Measurements from ENCODE around the gene GCLC. TPM values are rescaled to one million over a fixed set of nuclear protein-coding genes. Genes with fewer than 3 reads are reported as not detected.
"Not testable (repeated sequence)": the region's sequence is repeated elsewhere in the genome, so short reads cannot be mapped to it uniquely, and the experiment has no call there.

GCLC gene
- polyA plus RNA-seq, 1 donor (not counting 4 experiments of a cell fraction or from before 2014, with no cell fraction given): 73.2 TPM

GRCh38 chr6:53551681-53552080 lies 6.8 kb upstream of the GCLC start:
- H3K36me3 ChIP-seq (ENCODE audit: control insufficient read depth in 2 of 2, extremely low read depth in 1 of 2, insufficient read depth in 2 of 2, low read length in 2 of 2); FAIRE-seq; H3K9me3 ChIP-seq (ENCODE audit: control insufficient read depth, low read depth, low read length); H2AFZ ChIP-seq (ENCODE audit: control insufficient read depth, low read length); H3K9me1 ChIP-seq (ENCODE audit: control insufficient read depth, extremely low read depth, insufficient read depth, low read length); H3K27ac ChIP-seq (ENCODE audit: control insufficient read depth, insufficient read depth, low read length); H4K20me1 ChIP-seq (ENCODE audit: control insufficient read depth, extremely low read depth, insufficient read depth, low read length); H3K79me2 ChIP-seq (ENCODE audit: control insufficient read depth, insufficient read depth, low read length); H3K27me3 ChIP-seq (ENCODE audit: control insufficient read depth, extremely low read depth, insufficient read depth, low read length); H3K4me2 ChIP-seq (ENCODE audit: control insufficient read depth, extremely low read depth, insufficient read depth, low read depth, low read length); dilution Hi-C loops (cut with MboI; ENCODE audit: extremely low pct_ligation_motif_present, low sequenced_read_pairs); DNase-seq (ENCODE audit: low read depth, low spot score); H3K4me3 ChIP-seq (ENCODE audit: control insufficient read depth in 2 of 3, extremely low read depth in 1 of 3, insufficient read depth in 2 of 3, low read depth in 1 of 3, low read length in 3 of 3); H3K9ac ChIP-seq (ENCODE audit: control insufficient read depth, extremely low read depth, insufficient read depth, low read length): not testable (repeated sequence)
- peaks cover 12% of the 10 kb centered on the region for H3K4me1 ChIP-seq (ENCODE audit: control insufficient read depth, extremely low read depth, insufficient read depth, low read length)

GRCh38 chr6:53547811-53548496 lies 3.1 kb upstream of the GCLC start:
- Histone ChIP-seq H2AFZ (ENCODE audit: control insufficient read depth, low read length) (peak overlapping the region; percentile 97), H3K79me2 (ENCODE audit: control insufficient read depth, insufficient read depth, low read length) (peaks cover 15% of the 10 kb centered on the region), H3K4me1 (ENCODE audit: control insufficient read depth, extremely low read depth, insufficient read depth, low read length) (peaks cover 28% of the 10 kb centered on the region), H3K9me3 (ENCODE audit: control insufficient read depth, low read depth, low read length) (no peaks in the 10 kb centered on the region), H3K4me3 (ENCODE audit: control insufficient read depth in 2 of 3, extremely low read depth in 1 of 3, insufficient read depth in 2 of 3, low read depth in 1 of 3, low read length in 3 of 3) (peak overlapping the region; percentile 40 to 98 (median 89)), H3K27ac (ENCODE audit: control insufficient read depth, insufficient read depth, low read length) (peak overlapping the region; percentile 92), H3K27me3 (ENCODE audit: control insufficient read depth, extremely low read depth, insufficient read depth, low read length) (no peaks in the 10 kb centered on the region), H3K9ac (ENCODE audit: control insufficient read depth, extremely low read depth, insufficient read depth, low read length) (peak overlapping the region; percentile 89), H3K9me1 (ENCODE audit: control insufficient read depth, extremely low read depth, insufficient read depth, low read length) (no peaks in the 10 kb centered on the region), H3K4me2 (ENCODE audit: control insufficient read depth, extremely low read depth, insufficient read depth, low read depth, low read length) (peak overlapping the region; percentile 99), H3K36me3 (ENCODE audit: control insufficient read depth in 2 of 2, extremely low read depth in 1 of 2, insufficient read depth in 2 of 2, low read length in 2 of 2) (no peaks in the 10 kb centered on the region), H4K20me1 (ENCODE audit: control insufficient read depth, extremely low read depth, insufficient read depth, low read length) (no peaks in the 10 kb centered on the region)
- peak; percentile 62 for DNase-seq (ENCODE audit: low read depth, low spot score)
- peak in 1 of 3 experiments; percentile 45 for TF ChIP-seq CTCF (optimal IDR thresholded peaks at IDR 0.05 in 1 of 3, IDR thresholded peaks at IDR 0.05 in 1 of 3, conservative IDR thresholded peaks at IDR 0.05 in 1 of 3; ENCODE audit: extremely low read depth in 1 of 3, insufficient read depth in 2 of 3, low read length in 3 of 3)
- no peak for TF ChIP-seq EZH2 (IDR thresholded peaks at IDR 0.05; ENCODE audit: low read length)
- dilution Hi-C loops (cut with MboI; ENCODE audit: extremely low pct_ligation_motif_present, low sequenced_read_pairs): no loop called here
- FAIRE-seq: no peak
